Muscle of leg (tissue), 11 donors: ENCODE measurements around the gene ZNF823. TPM values are rescaled to one million over a fixed set of nuclear protein-coding genes. Genes with fewer than 3 reads are reported as not detected.
A peak's percentile ranks its signal among the peaks of the same experiment; 100 is the strongest.

Experiments
- DNase-seq: peaks from one replicate; pipeline ENCODE4 v3.0.0; 2013
- H3K27ac ChIP-seq: one replicate; pipeline ENCODE4 v1.5.1; 2013; ENCODE audit warnings: mild to moderate bottlenecking, low read length, control low read depth
- H3K27me3 ChIP-seq: one replicate; pipeline ENCODE4 v1.6.1; 2013; ENCODE audit warnings: low read length; ENCODE audit not compliant: control insufficient read depth, insufficient read depth
- H3K36me3 ChIP-seq: one replicate; pipeline ENCODE4 v1.6.1; 2013; ENCODE audit warnings: low read length; ENCODE audit not compliant: control insufficient read depth, insufficient read depth
- H3K4me1 ChIP-seq: one replicate; pipeline ENCODE4 v1.6.1; 2013; ENCODE audit warnings: low read length; ENCODE audit not compliant: control insufficient read depth, insufficient read depth
- H3K4me3 ChIP-seq: one replicate; pipeline ENCODE4 v1.5.1; 2013; ENCODE audit warnings: low read length, control low read depth
- H3K9me3 ChIP-seq: replicated peaks from 2 replicates; pipeline ENCODE4 v1.6.1; 2013; ENCODE audit warnings: low read depth, low read length; ENCODE audit not compliant: control insufficient read depth
- WGBS: methylation state at CpG from one replicate; pipeline ENCODE4 v1.1.5; 2013; ENCODE audit warnings: missing lambda C conversion rate; ENCODE audit not compliant: insufficient coverage; 5-methylcytosine and 5-hydroxymethylcytosine counted together
- polyA plus RNA-seq, 8 donors: library from polyadenylated mRNA; unstranded; fragments of 120-200 nt; gene quantifications; one replicate each; pipeline versions ENCODE4 v1.2.1 to v1.2.3, GENCODE V29; 2013; ENCODE audit warnings: inconsistent platforms in 1 of 8, low replicate concordance in 1 of 8; ENCODE audit not compliant: insufficient read length in 8 of 8, insufficient read depth in 1 of 8
- total RNA-seq: library from RNA; stranded (reverse); fragments of 120-200 nt; gene quantifications from one replicate; pipeline ENCODE4 v1.2.4, GENCODE V29; 2013

The ZNF823 gene
- total and polyA plus RNA-seq, 9 donors = 3.1 to 9.1 (median 4.2) TPM

DNA sequence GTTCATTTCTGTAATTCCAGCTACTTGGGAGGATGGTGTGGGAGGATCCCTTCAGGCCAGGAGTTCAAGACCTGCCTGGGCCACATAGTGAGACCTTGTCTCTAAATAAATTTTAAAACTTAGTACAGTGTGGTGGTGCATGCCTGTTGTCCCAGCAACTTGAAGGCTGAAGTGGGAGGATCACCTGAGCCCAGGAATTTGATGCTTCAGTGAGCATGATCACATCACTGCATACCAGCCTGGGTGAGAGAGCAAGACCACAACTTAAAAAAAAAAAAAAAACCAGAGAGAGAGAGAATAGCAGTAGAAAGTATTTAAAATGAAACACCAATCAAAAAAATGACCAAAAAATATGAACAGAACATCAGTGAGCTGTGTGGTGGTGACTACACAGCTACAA is 7.1 kb upstream of the ZNF823 start:
- DNase-seq = no peak
- Histone ChIP-seq H3K4me3 (no peak overlapping the region), H3K4me1 (no peaks in the 10 kb centered on the region), H3K27me3 (no peaks in the 10 kb centered on the region), H3K27ac (no peak overlapping the region), H3K9me3 (peaks cover 4% of the 10 kb centered on the region), H3K36me3 (no peaks in the 10 kb centered on the region)

GRCh38 chr19:11737964-11738745 is 591 bp downstream of the ZNF823 start:
- H3K4me3 ChIP-seq = peak overlapping the region; percentile 95
- no peaks in the 10 kb centered on the region for H3K27me3 ChIP-seq
- no peaks in the 10 kb centered on the region for H3K9me3 ChIP-seq
- DNase-seq = peak; percentile 43
- no peaks in the 10 kb centered on the region for H3K36me3 ChIP-seq
- WGBS = under 1% methylated on average over 52 of the region's 52 CpGs
- peaks cover 4% of the 10 kb centered on the region for H3K4me1 ChIP-seq
- H3K27ac ChIP-seq = peak overlapping the region; percentile 92

GRCh38 chr19:11736696-11737095 is 2.0 kb downstream of the ZNF823 start:
- Histone ChIP-seq H3K36me3 (no peaks in the 10 kb centered on the region), H3K4me3 (no peak overlapping the region)
- no CpG with 5 or more reads among the region's 2 CpGs for WGBS

DNA sequence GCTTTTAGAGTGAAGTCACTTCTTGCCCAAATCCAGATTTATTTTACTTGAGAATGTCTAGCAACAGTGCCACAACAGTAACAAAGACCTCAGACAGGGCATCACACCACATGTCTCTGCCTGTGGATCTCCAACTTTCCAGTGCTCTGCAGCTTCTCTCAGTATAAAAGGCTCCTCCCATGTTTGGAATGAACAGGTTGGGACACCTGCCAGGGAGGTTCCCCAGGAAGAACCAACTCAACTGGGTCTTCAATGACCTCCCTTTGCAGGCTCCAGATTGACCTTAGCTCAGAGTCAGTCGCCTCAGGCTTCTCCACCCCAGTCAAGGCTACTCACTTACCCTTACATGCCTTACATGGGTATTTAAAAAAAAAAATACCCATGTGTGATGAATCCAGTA is 3.4 kb downstream of the ZNF823 start:
- peaks cover 6% of the 10 kb centered on the region for H3K36me3 ChIP-seq
- H3K27me3 ChIP-seq = no peaks in the 10 kb centered on the region
- H3K9me3 ChIP-seq = peaks cover 5% of the 10 kb centered on the region
- no peak for DNase-seq
- H3K4me3 ChIP-seq = no peak overlapping the region
- no CpG with 5 or more reads among the region's 1 CpG for WGBS
- H3K27ac ChIP-seq = no peak overlapping the region
- H3K4me1 ChIP-seq = peaks cover 4% of the 10 kb centered on the region

More at GRCh38 chr19:11736696-11737095, 2.0 kb downstream of the ZNF823 start:
- Histone ChIP-seq H3K4me1 (peaks cover 4% of the 10 kb centered on the region), H3K27me3 (no peaks in the 10 kb centered on the region), H3K27ac (no peak overlapping the region), H3K9me3 (peaks cover 2% of the 10 kb centered on the region)
- peak; percentile 78 for DNase-seq

DNA sequence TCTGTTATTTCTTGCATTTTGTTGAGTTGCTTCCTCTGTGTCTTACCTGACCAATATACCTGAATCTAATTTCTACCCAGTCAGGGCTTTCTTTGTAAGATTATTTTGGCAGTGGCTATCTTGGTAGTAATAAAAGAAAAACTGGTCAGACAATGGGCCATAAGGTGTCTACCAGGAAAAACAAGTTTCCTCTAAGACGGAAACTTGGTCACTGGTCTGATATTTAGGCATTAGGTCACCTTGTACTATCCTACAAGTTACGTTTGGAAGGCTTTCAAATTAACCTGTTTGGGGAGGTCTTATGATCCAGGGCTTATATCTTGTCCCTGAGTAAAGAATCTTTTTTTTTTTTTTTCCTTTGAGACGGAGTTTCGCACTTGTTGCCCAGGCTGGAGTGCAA is 9.2 kb downstream of the ZNF823 start:
- Histone ChIP-seq H3K27ac (no peak overlapping the region), H3K4me3 (no peak overlapping the region), H3K9me3 (peaks cover 15% of the 10 kb centered on the region), H3K27me3 (no peaks in the 10 kb centered on the region), H3K36me3 (peaks cover 17% of the 10 kb centered on the region), H3K4me1 (no peaks in the 10 kb centered on the region)
- WGBS = no CpG with 5 or more reads among the region's 4 CpGs
- DNase-seq = no peak

DNA sequence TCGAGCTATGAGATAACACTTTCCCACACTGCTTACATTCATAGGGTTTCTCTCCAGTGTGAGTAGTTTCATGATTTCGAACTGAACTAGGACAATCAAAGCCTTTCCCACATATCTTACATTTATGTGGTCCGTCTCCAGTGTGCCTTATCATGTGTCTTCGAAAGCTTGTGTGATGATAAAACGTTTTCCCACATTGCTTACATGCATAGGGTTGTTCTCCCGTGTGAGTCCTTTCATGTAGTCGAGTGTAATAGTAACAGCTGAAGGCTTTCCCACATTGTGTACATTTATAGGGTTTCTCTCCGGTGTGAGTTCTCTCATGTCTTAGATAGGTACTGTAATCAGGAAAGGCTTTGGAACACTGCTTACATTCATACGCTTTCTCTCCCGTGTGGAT is 16.3 kb downstream of the ZNF823 start:
- DNase-seq = no peak
- Histone ChIP-seq H3K36me3 (peaks cover 40% of the 10 kb centered on the region), H3K4me3 (no peak overlapping the region), H3K4me1 (no peaks in the 10 kb centered on the region), H3K27me3 (no peaks in the 10 kb centered on the region), H3K9me3 (peaks cover 43% of the 10 kb centered on the region), H3K27ac (no peak overlapping the region)
- WGBS = 86% methylated on average over 1 of the region's 10 CpGs

GRCh38 chr19:11721681-11722080 is 17.1 kb downstream of the ZNF823 start:
- H3K36me3 ChIP-seq = peaks cover 40% of the 10 kb centered on the region
- DNase-seq = no peak
- WGBS = 93% methylated on average over 4 of the region's 5 CpGs
- H3K27me3 ChIP-seq = no peaks in the 10 kb centered on the region
- H3K9me3 ChIP-seq = peaks cover 46% of the 10 kb centered on the region
- no peak overlapping the region for H3K27ac ChIP-seq
- H3K4me1 ChIP-seq = no peaks in the 10 kb centered on the region
- no peak overlapping the region for H3K4me3 ChIP-seq

- Histone ChIP-seq H3K4me1 (no peaks in the 10 kb centered on the region), H3K27ac (no peak overlapping the region), H3K4me3 (no peak overlapping the region), H3K36me3 (no peaks in the 10 kb centered on the region), H3K27me3 (no peaks in the 10 kb centered on the region), H3K9me3 (peaks cover 2% of the 10 kb centered on the region)
- 90% methylated on average over 3 of the region's 10 CpGs for WGBS
- DNase-seq = no peak
Measured at GRCh38 chr19:11710313-11710712, 28.4 kb downstream of the ZNF823 start.

DNA sequence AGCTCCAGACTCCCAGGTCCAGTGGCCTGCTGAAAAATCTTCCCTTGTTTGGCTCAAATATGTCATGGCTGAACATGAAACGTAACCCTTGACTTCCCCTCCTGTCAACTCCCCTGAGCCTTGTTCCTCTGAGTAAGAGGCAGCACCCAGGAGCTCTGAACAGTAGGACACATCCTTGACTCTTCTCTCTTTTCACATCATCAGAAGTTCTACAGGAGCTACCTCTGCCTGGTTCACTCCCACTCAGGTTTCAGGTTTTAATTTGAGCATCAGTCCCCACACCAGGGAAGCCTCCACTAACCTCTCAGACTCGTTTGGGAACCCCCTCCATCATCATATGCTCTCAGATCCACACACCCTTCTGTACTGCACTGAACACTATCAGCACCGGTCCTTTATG is 30.3 kb downstream of the ZNF823 start:
- H3K4me3 ChIP-seq = no peak overlapping the region
- H3K36me3 ChIP-seq = no peaks in the 10 kb centered on the region
- no peak for DNase-seq

DNA sequence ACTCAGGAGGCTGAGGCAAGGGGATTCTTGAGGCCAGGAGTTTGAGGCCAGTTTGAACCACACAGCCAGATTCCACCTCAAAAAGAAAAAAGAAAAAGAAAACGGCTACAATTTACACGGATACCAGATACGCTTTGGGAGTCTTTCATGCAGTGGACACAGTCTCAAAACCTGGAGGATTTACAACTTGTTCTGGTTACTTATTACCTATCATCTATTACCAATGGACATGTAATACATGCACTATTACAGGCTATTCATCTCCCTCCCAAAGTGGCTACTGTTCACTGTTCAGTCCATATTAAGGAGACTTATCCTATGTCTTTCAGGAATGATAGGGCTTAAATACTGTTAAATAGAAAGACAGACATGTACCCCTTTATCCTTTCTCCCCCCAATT is 33.3 kb downstream of the ZNF823 start:
- no peak for DNase-seq

More for the DNA sequence above, 30.3 kb downstream of the ZNF823 start:
- 64% methylated on average over 2 of the region's 3 CpGs for WGBS
- Histone ChIP-seq H3K4me1 (no peaks in the 10 kb centered on the region), H3K27ac (no peak overlapping the region), H3K27me3 (no peaks in the 10 kb centered on the region), H3K9me3 (no peaks in the 10 kb centered on the region)

GRCh38 chr19:11704626-11705025 is 34.1 kb downstream of the ZNF823 start:
- Histone ChIP-seq H3K4me3 (no peak overlapping the region), H3K4me1 (no peaks in the 10 kb centered on the region), H3K27me3 (no peaks in the 10 kb centered on the region), H3K36me3 (no peaks in the 10 kb centered on the region), H3K9me3 (no peaks in the 10 kb centered on the region), H3K27ac (no peak overlapping the region)
- no CpG with 5 or more reads among the region's 2 CpGs for WGBS
- DNase-seq = no peak

More for the DNA sequence above, 33.3 kb downstream of the ZNF823 start:
- H3K36me3 ChIP-seq = no peaks in the 10 kb centered on the region
- H3K4me3 ChIP-seq = no peak overlapping the region
- no peaks in the 10 kb centered on the region for H3K27me3 ChIP-seq
- H3K9me3 ChIP-seq = no peaks in the 10 kb centered on the region
- WGBS = 76% methylated on average over 3 of the region's 3 CpGs
- H3K4me1 ChIP-seq = no peaks in the 10 kb centered on the region
- no peak overlapping the region for H3K27ac ChIP-seq
